ENCODE results near the gene NECTIN1.

GRCh38 chr11:119610836-119611426 lies 118.1 kb downstream of the NECTIN1 start:
- no peak for TF ChIP-seq POLR2AphosphoS5 (IDR thresholded peaks at IDR 0.05)
- no peak for TF ChIP-seq CTCF (IDR thresholded peaks at IDR 0.05)

All from upper lobe of left lung (tissue), 4 donors.